HEK293 (cell line): ENCODE data around the gene TOMM5.

Experiments used
- KLF7 ChIP-seq: fragments of 450-650 bp; formaldehyde crosslinking; IDR thresholded peaks from 2 replicates; pipeline ENCODE4 v1.5.1; 2016; ENCODE audit warnings: missing biosample characterization, missing genetic modification characterization, borderline replicate concordance
- ZNF843 ChIP-seq: fragments of 450-650 bp; formaldehyde crosslinking; IDR thresholded peaks from 2 replicates; pipeline ENCODE4 v1.5.1; 2016; ENCODE audit warnings: missing biosample characterization, missing genetic modification characterization
- TF ChIP-seq, protein P1 (sequence below): fragments of 450-650 bp; formaldehyde crosslinking; IDR thresholded peaks from 2 replicates; pipeline ENCODE4 v1.5.1; 2016; ENCODE audit warnings: missing biosample characterization, missing genetic modification characterization

DNA sequence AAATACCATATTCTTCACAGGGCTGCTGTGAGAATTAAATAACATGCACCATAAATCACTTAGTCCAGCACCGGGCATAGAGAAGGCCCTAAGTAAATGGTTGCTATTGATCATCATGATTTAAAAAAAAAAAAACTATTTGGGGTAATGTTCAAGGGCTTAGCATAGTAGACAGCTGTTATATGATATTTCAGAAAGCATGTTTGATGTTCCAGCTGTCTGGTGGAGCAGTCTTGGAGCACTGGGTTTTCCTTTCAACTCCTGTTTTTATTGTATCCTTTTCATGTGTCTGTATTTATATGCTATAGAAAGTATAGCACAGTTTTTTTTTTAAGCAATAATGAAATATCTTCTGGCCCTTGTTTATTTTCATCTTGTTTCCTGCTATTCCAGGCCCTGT, 28.0 kb upstream of the TOMM5 start:
- TF ChIP-seq, protein P1, sequence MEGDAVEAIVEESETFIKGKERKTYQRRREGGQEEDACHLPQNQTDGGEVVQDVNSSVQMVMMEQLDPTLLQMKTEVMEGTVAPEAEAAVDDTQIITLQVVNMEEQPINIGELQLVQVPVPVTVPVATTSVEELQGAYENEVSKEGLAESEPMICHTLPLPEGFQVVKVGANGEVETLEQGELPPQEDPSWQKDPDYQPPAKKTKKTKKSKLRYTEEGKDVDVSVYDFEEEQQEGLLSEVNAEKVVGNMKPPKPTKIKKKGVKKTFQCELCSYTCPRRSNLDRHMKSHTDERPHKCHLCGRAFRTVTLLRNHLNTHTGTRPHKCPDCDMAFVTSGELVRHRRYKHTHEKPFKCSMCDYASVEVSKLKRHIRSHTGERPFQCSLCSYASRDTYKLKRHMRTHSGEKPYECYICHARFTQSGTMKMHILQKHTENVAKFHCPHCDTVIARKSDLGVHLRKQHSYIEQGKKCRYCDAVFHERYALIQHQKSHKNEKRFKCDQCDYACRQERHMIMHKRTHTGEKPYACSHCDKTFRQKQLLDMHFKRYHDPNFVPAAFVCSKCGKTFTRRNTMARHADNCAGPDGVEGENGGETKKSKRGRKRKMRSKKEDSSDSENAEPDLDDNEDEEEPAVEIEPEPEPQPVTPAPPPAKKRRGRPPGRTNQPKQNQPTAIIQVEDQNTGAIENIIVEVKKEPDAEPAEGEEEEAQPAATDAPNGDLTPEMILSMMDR (tag by site-specific recombination): no peak
- TF ChIP-seq KLF7: no peak
- TF ChIP-seq ZNF843: no peak
